ENCODE results near the gene RPH3AL. TPM values are rescaled to one million over a fixed set of nuclear protein-coding genes. Genes with fewer than 3 reads are reported as not detected.
A peak's percentile ranks its signal among the peaks of the same experiment; 100 is the strongest.
"Not testable (repeated sequence)": the region's sequence is repeated elsewhere in the genome, so short reads cannot be mapped to it uniquely, and the experiment has no call there.

RPH3AL gene
- total and polyA plus RNA-seq, 11 donors, result 2.8 to 9.4 (median 6.3) TPM

DNA sequence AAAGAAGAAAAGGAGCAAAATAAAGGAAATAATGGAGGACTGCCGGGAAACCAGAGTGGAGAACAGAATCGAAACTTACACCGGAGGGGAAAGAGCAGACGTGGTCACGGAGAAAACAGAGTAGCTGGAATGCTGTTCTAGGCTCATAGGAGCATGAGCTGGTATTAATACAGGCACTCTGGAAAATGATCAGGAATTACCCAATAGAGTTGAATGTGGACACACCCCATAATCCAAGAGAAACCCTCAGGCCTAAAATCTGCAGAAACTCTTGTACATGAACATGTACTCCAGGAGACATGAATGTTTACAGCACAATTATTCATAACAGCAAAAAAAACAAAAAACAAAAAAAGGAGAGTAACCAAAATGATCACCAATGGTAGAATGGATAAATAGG, 77.7 kb downstream of the RPH3AL start:
- H3K36me3 ChIP-seq, result no peaks in the 10 kb centered on the region
- no peak overlapping the region for H3K27ac ChIP-seq
- intact Hi-C loops (cut with DNase I), result loop anchor here in 1 of 10 donors (10.0 kb wide), 1 partner anchor 100 kb away; no protein-coding TSS in a partner anchor
- TF ChIP-seq, protein P1, sequence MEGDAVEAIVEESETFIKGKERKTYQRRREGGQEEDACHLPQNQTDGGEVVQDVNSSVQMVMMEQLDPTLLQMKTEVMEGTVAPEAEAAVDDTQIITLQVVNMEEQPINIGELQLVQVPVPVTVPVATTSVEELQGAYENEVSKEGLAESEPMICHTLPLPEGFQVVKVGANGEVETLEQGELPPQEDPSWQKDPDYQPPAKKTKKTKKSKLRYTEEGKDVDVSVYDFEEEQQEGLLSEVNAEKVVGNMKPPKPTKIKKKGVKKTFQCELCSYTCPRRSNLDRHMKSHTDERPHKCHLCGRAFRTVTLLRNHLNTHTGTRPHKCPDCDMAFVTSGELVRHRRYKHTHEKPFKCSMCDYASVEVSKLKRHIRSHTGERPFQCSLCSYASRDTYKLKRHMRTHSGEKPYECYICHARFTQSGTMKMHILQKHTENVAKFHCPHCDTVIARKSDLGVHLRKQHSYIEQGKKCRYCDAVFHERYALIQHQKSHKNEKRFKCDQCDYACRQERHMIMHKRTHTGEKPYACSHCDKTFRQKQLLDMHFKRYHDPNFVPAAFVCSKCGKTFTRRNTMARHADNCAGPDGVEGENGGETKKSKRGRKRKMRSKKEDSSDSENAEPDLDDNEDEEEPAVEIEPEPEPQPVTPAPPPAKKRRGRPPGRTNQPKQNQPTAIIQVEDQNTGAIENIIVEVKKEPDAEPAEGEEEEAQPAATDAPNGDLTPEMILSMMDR (IDR thresholded peaks at IDR 0.05), result no peak
- no peak for TF ChIP-seq POLR2A (IDR thresholded peaks at IDR 0.05)
- WGBS, 4 donors, result 93 to 97% (median 95%) methylated on average over 5 of the region's 5 CpGs
- no peak overlapping the region for H3K4me3 ChIP-seq
- H3K27me3 ChIP-seq, result no peaks in the 10 kb centered on the region
- DNase-seq (no peak), ATAC-seq (no peak)
- H3K9me3 ChIP-seq, result no peaks in the 10 kb centered on the region
- peaks cover 0 to 10% (median 0%) of the 10 kb centered on the region in 12 donors for H3K4me1 ChIP-seq

GRCh38 chr17:273981-274832, 78.4 kb downstream of the RPH3AL start:
- no peaks in the 10 kb centered on the region for H3K36me3 ChIP-seq
- intact Hi-C loops (cut with DNase I), result loop anchor here in 1 of 10 donors (10.0 kb wide), 1 partner anchor 101 kb away; no protein-coding TSS in a partner anchor

GRCh38 chr17:272856-273255, 79.8 kb downstream of the RPH3AL start:
- not testable (repeated sequence) for H3K27ac ChIP-seq, H3K27me3 ChIP-seq, H3K4me1 ChIP-seq, ATAC-seq, H3K4me3 ChIP-seq, H3K9me3 ChIP-seq, H3K36me3 ChIP-seq
- WGBS, 4 donors, result 75 to 87% (median 79%) methylated on average over 20 to 26 of the region's 26 CpGs
- intact Hi-C loops (cut with DNase I), result loop anchor here in 1 of 10 donors (10.0 kb wide), 1 partner anchor 102 kb away; no protein-coding TSS in a partner anchor
- DNase-seq, result peak in 2 of 5 donors; percentile 3 to 4

More at GRCh38 chr17:273981-274832, 78.4 kb downstream of the RPH3AL start:
- Histone ChIP-seq H3K4me3 (no peak overlapping the region), H3K27ac (no peak overlapping the region), H3K9me3 (no peaks in the 10 kb centered on the region), H3K4me1 (peaks cover 0 to 3% (median 0%) of the 10 kb centered on the region in 12 donors), H3K27me3 (no peaks in the 10 kb centered on the region)
- WGBS, 4 donors, result 78 to 89% (median 84%) methylated on average over 21 to 28 of the region's 28 CpGs
- ATAC-seq, result no peak
- TF ChIP-seq, protein P1 (IDR thresholded peaks at IDR 0.05), result no peak
- no peak for TF ChIP-seq POLR2A (IDR thresholded peaks at IDR 0.05)
- peak in 3 of 5 donors; percentile 4 to 15 (median 4) for DNase-seq

GRCh38 chr17:271928-272623, 80.5 kb downstream of the RPH3AL start:
- not testable (repeated sequence) for ATAC-seq, H3K9me3 ChIP-seq, H3K27me3 ChIP-seq, H3K36me3 ChIP-seq, H3K27ac ChIP-seq, DNase-seq, H3K4me3 ChIP-seq
- intact Hi-C loops (cut with DNase I), result loop anchor here in 1 of 10 donors (10.0 kb wide), 1 partner anchor 103 kb away; no protein-coding TSS in a partner anchor
- peaks cover 0 to 13% (median 5%) of the 10 kb centered on the region in 12 donors for H3K4me1 ChIP-seq
- 94 to 100% (median 99%) methylated on average over 1 to 4 of the region's 4 CpGs for WGBS, 4 donors
